Ishikawa (cell line): ENCODE results near the gene IPO9.
A peak's percentile ranks its signal among the peaks of the same experiment; 100 is the strongest.

ENCODE experiments used
- CEBPB ChIP-seq: IDR thresholded peaks from 2 replicates; pipeline ENCODE4 v1.6.1; 2012
- CREB1 ChIP-seq: IDR thresholded peaks from 2 replicates; pipeline ENCODE4 v1.6.1; 2012; ENCODE audit warnings: low read depth
- EGR1 ChIP-seq: IDR thresholded peaks from 2 replicates; pipeline ENCODE4 v1.6.1; 2012
- EP300 ChIP-seq: IDR thresholded peaks from 2 replicates; pipeline ENCODE4 v1.6.1; 2012; ENCODE audit warnings: borderline replicate concordance
- FOXM1 ChIP-seq: IDR thresholded peaks from 2 replicates; pipeline ENCODE4 v1.6.1; 2012; ENCODE audit warnings: low read depth, borderline replicate concordance
- MAX ChIP-seq: IDR thresholded peaks from 2 replicates; pipeline ENCODE4 v1.6.1; 2012
- NFIC ChIP-seq: IDR thresholded peaks from 2 replicates; pipeline ENCODE4 v1.6.1; 2012
- RAD21 ChIP-seq: IDR thresholded peaks from 2 replicates; pipeline ENCODE4 v1.6.1; 2012; ENCODE audit warnings: low read depth
- REST ChIP-seq: IDR thresholded peaks from 2 replicates; pipeline ENCODE4 v1.6.1; 2012; ENCODE audit warnings: low read depth, mild to moderate bottlenecking
- TAF1 ChIP-seq: IDR thresholded peaks from 2 replicates; pipeline ENCODE4 v1.6.1; 2012; ENCODE audit warnings: low read depth, mild to moderate bottlenecking
- TCF12 ChIP-seq: IDR thresholded peaks from 2 replicates; pipeline ENCODE4 v1.6.1; 2012; ENCODE audit warnings: low read depth
- TEAD4 ChIP-seq: IDR thresholded peaks from 2 replicates; pipeline ENCODE4 v1.6.1; 2012
- USF1 ChIP-seq: IDR thresholded peaks from 2 replicates; pipeline ENCODE4 v1.6.1; 2012
- YY1 ChIP-seq: IDR thresholded peaks from 2 replicates; pipeline ENCODE4 v1.6.1; 2012; ENCODE audit warnings: low read depth
- ZBTB7A ChIP-seq: IDR thresholded peaks from 2 replicates; pipeline ENCODE4 v1.6.1; 2012; ENCODE audit warnings: low read depth

IPO9 gene

GRCh38 chr1:201792534-201793305 lies 36.2 kb upstream of the IPO9 start:
- TF ChIP-seq TEAD4 = peak; percentile 46; the same call in 1 of the 2 replicates
- TF ChIP-seq MAX = no peak
- no peak for TF ChIP-seq USF1
- no peak for TF ChIP-seq YY1
- no peak for TF ChIP-seq CREB1
- TF ChIP-seq RAD21 = peak; percentile 99

GRCh38 chr1:201793306-201793925 lies 35.5 kb upstream of the IPO9 start:
- no peak for TF ChIP-seq CEBPB
- no peak for TF ChIP-seq REST
- no peak for TF ChIP-seq EGR1

GRCh38 chr1:201795066-201795465 lies 33.9 kb upstream of the IPO9 start:
- TF ChIP-seq ZBTB7A (no peak), RAD21 (peak; percentile 67)

- TF ChIP-seq CEBPB (no peak), TEAD4 (no peak), FOXM1 (no peak), NFIC (no peak), RAD21 (no peak), YY1 (no peak), EP300 (no peak), ZBTB7A (no peak), MAX (no peak), TAF1 (no peak), REST (no peak), USF1 (no peak)
Observed at GRCh38 chr1:201800246-201800645, 28.7 kb upstream of the IPO9 start.

GRCh38 chr1:201806801-201807200 lies 22.2 kb upstream of the IPO9 start:
- no peak for TF ChIP-seq EP300
- TF ChIP-seq FOXM1 = no peak
- no peak for TF ChIP-seq CEBPB
- no peak for TF ChIP-seq USF1
- no peak for TF ChIP-seq RAD21
- no peak for TF ChIP-seq TCF12
- TF ChIP-seq TAF1 = no peak
- no peak for TF ChIP-seq CREB1
- TF ChIP-seq REST = no peak
- no peak for TF ChIP-seq NFIC
